MM.1S (cell line): ENCODE results near the gene C4orf33.

Source experiments
- DNase-seq: peaks from one replicate; pipeline ENCODE4 v3.0.0-alpha.2; 2015
- H2AFZ ChIP-seq: fragments of 300-600 bp; sonication (generic); 2 replicates; pipeline ENCODE4 v1.6.0; 2016; ENCODE audit warnings: antibody characterized with exemption, low read length
- H3F3A ChIP-seq: fragments of 300-600 bp; sonication (generic); 2 replicates; pipeline ENCODE4 v1.6.1; 2016; ENCODE audit warnings: mild to moderate bottlenecking, antibody characterized with exemption, low read length, moderate library complexity, mixed read lengths; ENCODE audit not compliant: insufficient read depth
- H3K27ac ChIP-seq: fragments of 300-600 bp; sonication (generic); 2 replicates; pipeline ENCODE4 v1.5.1; 2016; ENCODE audit warnings: mild to moderate bottlenecking, low read length
- H3K27me3 ChIP-seq: fragments of 300-600 bp; sonication (generic); replicated peaks from 2 replicates; pipeline ENCODE4 v1.6.0; 2016; ENCODE audit warnings: low read length; ENCODE audit not compliant: insufficient read depth
- H3K36me3 ChIP-seq: fragments of 300-600 bp; sonication (generic); replicated peaks from 2 replicates; pipeline ENCODE4 v1.6.1; 2016; ENCODE audit warnings: mild to moderate bottlenecking, low read length, mixed read lengths; ENCODE audit not compliant: insufficient read depth
- H3K4me1 ChIP-seq: fragments of 300-600 bp; sonication (generic); 2 replicates; pipeline ENCODE4 v1.6.1; 2016; ENCODE audit warnings: low read length, mixed read lengths
- H3K4me2 ChIP-seq: fragments of 300-600 bp; sonication (generic); 2 replicates; pipeline ENCODE4 v1.6.0; 2016; ENCODE audit warnings: low read depth, low read length
- H3K4me3 ChIP-seq: fragments of 300-600 bp; sonication (generic); 2 replicates; pipeline ENCODE4 v1.5.1; 2016; ENCODE audit warnings: low read length, mixed read lengths
- H3K79me2 ChIP-seq: fragments of 300-600 bp; sonication (generic); 2 replicates; pipeline ENCODE4 v1.6.1; 2016; ENCODE audit warnings: mixed run types, low read length, mixed read lengths
- H3K9ac ChIP-seq: fragments of 300-600 bp; sonication (generic); 2 replicates; pipeline ENCODE4 v1.6.1; 2016; ENCODE audit warnings: low read length, mixed read lengths
- H3K9me2 ChIP-seq: fragments of 300-600 bp; sonication (generic); replicated peaks from 2 replicates; pipeline ENCODE4 v1.6.1; 2016; ENCODE audit warnings: mild to moderate bottlenecking, low read length, mixed read lengths; ENCODE audit not compliant: insufficient read depth
- H3K9me3 ChIP-seq: fragments of 300-600 bp; sonication (generic); replicated peaks from 2 replicates; pipeline ENCODE4 v1.6.1; 2016; ENCODE audit warnings: mild to moderate bottlenecking, low read length, mixed read lengths; ENCODE audit not compliant: insufficient read depth
- H4K20me1 ChIP-seq: fragments of 300-600 bp; sonication (generic); 2 replicates; pipeline ENCODE4 v1.6.1; 2016; ENCODE audit warnings: mild to moderate bottlenecking, low read length, moderate library complexity, mixed read lengths; ENCODE audit not compliant: insufficient read depth
- EZH2 ChIP-seq: fragments of 300-600 bp; sonication (generic); optimal IDR thresholded peaks from 2 replicates; pipeline ENCODE3; 2017; ENCODE audit warnings: low read depth, mild to moderate bottlenecking, antibody characterized with exemption, low read length, mixed read lengths
- EZH2phosphoT487 ChIP-seq: fragments of 300-600 bp; sonication (generic); IDR thresholded peaks from 2 replicates; pipeline ENCODE4 v1.6.1; 2018; ENCODE audit warnings: antibody characterized with exemption, low read length
- TF ChIP-seq, protein P1 (sequence below): fragments of 300-600 bp; sonication (generic); IDR thresholded peaks from 2 replicates; pipeline ENCODE4 v1.5.1; 2016; ENCODE audit warnings: antibody characterized with exemption, low read length, mixed read lengths

Gene C4orf33

DNA sequence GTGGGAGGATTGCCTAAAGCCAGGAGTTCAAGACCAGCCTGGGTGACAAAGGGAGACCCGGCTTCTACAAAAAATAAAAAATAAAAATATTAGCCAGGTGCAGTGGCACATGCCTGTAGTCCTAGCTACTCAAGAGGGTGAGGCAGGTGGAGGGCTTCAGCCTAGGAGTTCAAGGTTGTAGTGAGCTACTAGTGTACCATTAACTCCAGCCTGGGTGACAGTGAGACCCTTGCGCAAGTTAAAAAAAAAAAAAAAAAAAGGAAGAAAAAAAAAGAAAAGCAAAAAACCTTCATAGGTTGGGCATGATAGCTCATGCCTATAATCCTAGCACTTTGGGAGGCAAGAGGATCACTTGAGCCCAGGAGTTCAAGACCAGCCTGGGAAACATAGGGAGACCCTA is 8.4 kb upstream of the C4orf33 start:
- Histone ChIP-seq H3K36me3 (no peaks in the 10 kb centered on the region; the same call in 1 of the 2 replicates), H3K9ac (no peak overlapping the region), H3K4me1 (peaks cover 10% of the 10 kb centered on the region), H3K4me2 (no peak overlapping the region), H3K9me3 (no peaks in the 10 kb centered on the region), H4K20me1 (no peaks in the 10 kb centered on the region), H2AFZ (no peak overlapping the region), H3K27ac (no peak overlapping the region), H3K9me2 (no peaks in the 10 kb centered on the region), H3K4me3 (no peak overlapping the region), H3F3A (no peaks in the 10 kb centered on the region), H3K27me3 (no peaks in the 10 kb centered on the region), H3K79me2 (peaks cover 90% of the 10 kb centered on the region)
- TF ChIP-seq EZH2phosphoT487 (no peak), EZH2 (no peak)
- TF ChIP-seq, protein P1, sequence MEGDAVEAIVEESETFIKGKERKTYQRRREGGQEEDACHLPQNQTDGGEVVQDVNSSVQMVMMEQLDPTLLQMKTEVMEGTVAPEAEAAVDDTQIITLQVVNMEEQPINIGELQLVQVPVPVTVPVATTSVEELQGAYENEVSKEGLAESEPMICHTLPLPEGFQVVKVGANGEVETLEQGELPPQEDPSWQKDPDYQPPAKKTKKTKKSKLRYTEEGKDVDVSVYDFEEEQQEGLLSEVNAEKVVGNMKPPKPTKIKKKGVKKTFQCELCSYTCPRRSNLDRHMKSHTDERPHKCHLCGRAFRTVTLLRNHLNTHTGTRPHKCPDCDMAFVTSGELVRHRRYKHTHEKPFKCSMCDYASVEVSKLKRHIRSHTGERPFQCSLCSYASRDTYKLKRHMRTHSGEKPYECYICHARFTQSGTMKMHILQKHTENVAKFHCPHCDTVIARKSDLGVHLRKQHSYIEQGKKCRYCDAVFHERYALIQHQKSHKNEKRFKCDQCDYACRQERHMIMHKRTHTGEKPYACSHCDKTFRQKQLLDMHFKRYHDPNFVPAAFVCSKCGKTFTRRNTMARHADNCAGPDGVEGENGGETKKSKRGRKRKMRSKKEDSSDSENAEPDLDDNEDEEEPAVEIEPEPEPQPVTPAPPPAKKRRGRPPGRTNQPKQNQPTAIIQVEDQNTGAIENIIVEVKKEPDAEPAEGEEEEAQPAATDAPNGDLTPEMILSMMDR, result no peak
- DNase-seq, result no peak

DNA sequence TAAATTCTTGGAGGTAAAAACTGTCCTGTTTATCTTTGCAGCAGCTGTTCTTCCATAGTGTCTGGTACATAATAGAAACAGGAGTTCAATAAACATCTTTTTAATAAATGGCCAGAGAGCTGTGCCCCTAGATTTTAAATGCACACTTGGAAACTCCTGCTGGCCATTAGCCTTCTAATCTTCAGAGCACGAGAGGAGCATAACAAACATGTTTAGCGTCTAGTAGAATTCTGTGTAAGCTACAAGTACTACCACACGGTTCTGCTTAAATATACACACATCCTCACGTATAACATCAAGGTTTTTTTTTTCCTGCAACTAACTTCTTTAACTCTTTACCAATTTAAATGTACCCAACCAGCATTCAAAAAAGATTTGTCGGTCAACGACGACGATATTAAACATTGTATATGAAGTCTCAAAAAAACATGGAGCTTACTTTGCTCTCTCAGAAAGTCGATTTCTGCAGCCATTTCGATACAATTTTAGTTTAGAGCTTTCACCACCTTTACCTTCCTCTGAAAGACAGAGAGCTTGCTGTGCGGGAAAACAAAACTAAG is 3.2 kb upstream of the C4orf33 start:
- peak; percentile 39 for DNase-seq
- H3K4me2 ChIP-seq, result peak overlapping the region; percentile 87
- peak overlapping the region; percentile 82 for H2AFZ ChIP-seq
- H3K27ac ChIP-seq, result peak overlapping the region; percentile 94
- peaks cover 47% of the 10 kb centered on the region for H3K79me2 ChIP-seq
- peak overlapping the region; percentile 89 for H3K4me3 ChIP-seq
- H3K4me1 ChIP-seq, result peaks cover 10% of the 10 kb centered on the region
- H3K36me3 ChIP-seq, result no peaks in the 10 kb centered on the region; the same call in 1 of the 2 replicates
- H3K9me2 ChIP-seq, result no peaks in the 10 kb centered on the region
- H4K20me1 ChIP-seq, result no peaks in the 10 kb centered on the region
- H3K9me3 ChIP-seq, result no peaks in the 10 kb centered on the region
- no peaks in the 10 kb centered on the region for H3K27me3 ChIP-seq
- no peaks in the 10 kb centered on the region for H3F3A ChIP-seq
- H3K9ac ChIP-seq, result peak overlapping the region; percentile 90
- TF ChIP-seq EZH2phosphoT487 (no peak), EZH2 (no peak)
- TF ChIP-seq, protein P1, result no peak

DNA sequence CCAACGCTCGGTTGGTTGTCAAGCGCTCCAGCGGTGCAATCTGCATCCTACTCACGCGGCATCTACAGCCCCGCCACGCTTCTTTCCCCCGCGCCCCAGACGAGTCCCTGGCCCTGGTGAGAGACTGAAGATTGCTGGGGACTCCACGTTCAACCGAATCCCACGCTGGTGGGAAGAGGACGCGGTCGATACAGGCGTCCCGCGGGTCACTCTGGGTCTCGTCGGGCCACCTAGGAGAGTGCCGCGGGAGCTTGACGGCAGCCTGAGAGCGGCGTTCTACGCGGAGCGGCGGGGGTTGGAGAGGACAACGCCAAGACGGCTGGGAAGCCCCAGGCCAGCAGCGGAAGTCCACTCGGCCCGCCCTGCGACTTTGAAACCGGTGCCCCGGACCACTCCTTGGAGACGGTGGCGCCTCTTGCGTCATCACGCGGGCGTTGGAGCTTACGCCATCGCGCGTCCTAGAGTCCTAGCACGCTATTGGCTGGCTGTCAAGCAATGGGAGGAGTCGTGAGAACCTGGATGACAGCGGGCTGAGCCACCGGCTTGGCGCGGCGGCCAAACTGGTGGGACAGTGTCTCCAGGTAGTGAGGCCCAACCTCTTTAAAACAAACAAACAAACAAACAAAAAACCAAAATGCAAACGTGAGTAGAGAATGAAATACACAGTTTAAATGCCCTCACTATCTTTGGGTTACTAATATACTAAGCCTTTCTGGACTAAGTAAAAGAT is 2.6 kb upstream of the C4orf33 start, which contains the start of gene SCLT1:
TSS of gene SCLT1 (minus strand) at position 349 of the 730 bp plus-strand sequence. CDS start 436 bp downstream, outside the sequence.
- H3K9me2 ChIP-seq, result no peaks in the 10 kb centered on the region
- peak within 1 kb of the TSS; percentile 94 for H3K27ac ChIP-seq
- peaks cover 10% of the 10 kb centered on the region for H3K4me1 ChIP-seq
- no peaks in the 10 kb centered on the region for H3K9me3 ChIP-seq
- no peaks in the 10 kb centered on the region for H3F3A ChIP-seq
- DNase-seq, result peak; percentile 99
- TF ChIP-seq EZH2 (no peak), EZH2phosphoT487 (no peak)
- TF ChIP-seq, protein P1, result no peak
- no peaks in the 10 kb centered on the region for H4K20me1 ChIP-seq
- peak within 1 kb of the TSS; percentile 82 for H2AFZ ChIP-seq
- H3K9ac ChIP-seq, result peak within 1 kb of the TSS; percentile 90
- H3K4me3 ChIP-seq, result peak within 1 kb of the TSS; percentile 89
- no peaks in the 10 kb centered on the region; the same call in 1 of the 2 replicates for H3K36me3 ChIP-seq
- H3K27me3 ChIP-seq, result no peaks in the 10 kb centered on the region
- peak within 1 kb of the TSS; percentile 87 for H3K4me2 ChIP-seq
- peaks cover 40% of the 10 kb centered on the region for H3K79me2 ChIP-seq
